ENCODE results near the gene ANKRD9. TPM values are rescaled to one million over a fixed set of nuclear protein-coding genes. Genes with fewer than 3 reads are reported as not detected.

ANKRD9 gene
- total RNA-seq, 2 donors from 2014 or later: 36.3 to 56.3 TPM

- Histone ChIP-seq H3K27ac (peak overlapping the region in 1 of 2 donors; percentile 30), H3K36me3 (no peaks in the 10 kb centered on the region), H3K9me3 (no peaks in the 10 kb centered on the region), H3K4me1 (ENCODE audit: control insufficient read depth in 1 of 2, low read depth in 2 of 2) (peaks cover 0 to 22% of the 10 kb centered on the region in 2 donors), H3K27me3 (replicated peaks; ENCODE audit: insufficient read depth) (no peaks in the 10 kb centered on the region), H3K4me3 (peak overlapping the region; percentile 1)
- TF ChIP-seq, protein P1, sequence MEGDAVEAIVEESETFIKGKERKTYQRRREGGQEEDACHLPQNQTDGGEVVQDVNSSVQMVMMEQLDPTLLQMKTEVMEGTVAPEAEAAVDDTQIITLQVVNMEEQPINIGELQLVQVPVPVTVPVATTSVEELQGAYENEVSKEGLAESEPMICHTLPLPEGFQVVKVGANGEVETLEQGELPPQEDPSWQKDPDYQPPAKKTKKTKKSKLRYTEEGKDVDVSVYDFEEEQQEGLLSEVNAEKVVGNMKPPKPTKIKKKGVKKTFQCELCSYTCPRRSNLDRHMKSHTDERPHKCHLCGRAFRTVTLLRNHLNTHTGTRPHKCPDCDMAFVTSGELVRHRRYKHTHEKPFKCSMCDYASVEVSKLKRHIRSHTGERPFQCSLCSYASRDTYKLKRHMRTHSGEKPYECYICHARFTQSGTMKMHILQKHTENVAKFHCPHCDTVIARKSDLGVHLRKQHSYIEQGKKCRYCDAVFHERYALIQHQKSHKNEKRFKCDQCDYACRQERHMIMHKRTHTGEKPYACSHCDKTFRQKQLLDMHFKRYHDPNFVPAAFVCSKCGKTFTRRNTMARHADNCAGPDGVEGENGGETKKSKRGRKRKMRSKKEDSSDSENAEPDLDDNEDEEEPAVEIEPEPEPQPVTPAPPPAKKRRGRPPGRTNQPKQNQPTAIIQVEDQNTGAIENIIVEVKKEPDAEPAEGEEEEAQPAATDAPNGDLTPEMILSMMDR (IDR thresholded peaks at IDR 0.05): no peak
- no peak for DNase-seq (ENCODE audit: low spot score)
- ATAC-seq (ENCODE audit: insufficient number of reproducible peaks, low FRiP score, low read depth): no peak
Observed at GRCh38 chr14:102479777-102480176, 29.8 kb downstream of the ANKRD9 start.

- Histone ChIP-seq H3K4me3 (no peak overlapping the region), H3K27ac (peak overlapping the region in 1 of 2 donors; percentile 30), H3K27me3 (replicated peaks; ENCODE audit: insufficient read depth) (no peaks in the 10 kb centered on the region), H3K9me3 (no peaks in the 10 kb centered on the region), H3K36me3 (no peaks in the 10 kb centered on the region), H3K4me1 (ENCODE audit: control insufficient read depth in 1 of 2, low read depth in 2 of 2) (peaks cover 0 to 23% of the 10 kb centered on the region in 2 donors)
- DNase-seq (ENCODE audit: low spot score) (no peak), ATAC-seq (ENCODE audit: insufficient number of reproducible peaks, low FRiP score, low read depth) (no peak)
- TF ChIP-seq, protein P1 (IDR thresholded peaks at IDR 0.05): no peak
Observed at GRCh38 chr14:102479107-102479506, 30.5 kb downstream of the ANKRD9 start.

DNA sequence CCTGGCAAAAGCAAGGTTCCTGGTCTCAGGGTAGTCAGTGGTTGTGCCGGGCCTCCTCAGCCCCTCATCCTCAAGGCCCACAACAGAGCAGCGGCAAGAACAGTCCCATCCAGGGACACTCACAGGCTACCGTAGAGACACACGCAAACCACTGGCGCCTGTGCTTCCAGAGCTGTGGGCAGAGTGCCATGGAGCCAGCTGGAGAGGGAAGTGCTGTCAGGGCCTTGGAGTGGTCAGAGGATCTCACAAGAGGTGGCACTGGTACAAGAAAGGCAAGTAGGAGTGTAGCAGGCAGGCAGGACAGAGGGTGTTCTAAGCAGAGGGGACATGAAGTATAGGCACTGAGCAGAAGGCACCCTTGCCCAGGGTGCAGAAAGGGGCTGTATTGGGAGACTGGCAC, 34.6 kb downstream of the ANKRD9 start:
- Histone ChIP-seq H3K36me3 (peaks cover 7% of the 10 kb centered on the region), H3K9me3 (no peaks in the 10 kb centered on the region), H3K27ac (no peak overlapping the region), H3K4me1 (ENCODE audit: control insufficient read depth in 1 of 2, low read depth in 2 of 2) (peaks cover 0 to 15% of the 10 kb centered on the region in 2 donors), H3K4me3 (no peak overlapping the region), H3K27me3 (replicated peaks; ENCODE audit: insufficient read depth) (no peaks in the 10 kb centered on the region)
- DNase-seq (ENCODE audit: low spot score): no peak
- ATAC-seq (ENCODE audit: insufficient number of reproducible peaks, low FRiP score, low read depth): no peak
- TF ChIP-seq, protein P1 (IDR thresholded peaks at IDR 0.05): no peak

DNA sequence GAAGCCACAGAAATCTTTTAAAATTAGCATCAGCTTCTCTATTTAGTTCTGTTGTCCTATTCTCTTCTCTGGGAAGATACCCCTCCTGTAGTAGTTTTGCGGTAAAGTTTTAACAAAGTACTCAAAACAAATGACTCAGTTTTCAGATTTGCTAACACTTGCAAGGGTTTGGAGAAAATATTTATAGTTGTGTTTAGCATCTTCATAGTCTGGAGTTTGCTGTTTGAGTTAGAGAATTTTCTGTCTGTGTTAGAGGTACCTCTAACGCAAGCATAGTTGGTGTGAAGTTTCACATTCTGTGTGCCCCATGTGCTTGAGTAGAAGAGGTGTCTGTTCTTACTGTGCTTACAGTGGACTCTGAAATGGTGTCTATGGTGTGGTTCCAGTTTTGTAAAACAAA, 36.0 kb downstream of the ANKRD9 start:
- Histone ChIP-seq H3K4me1 (ENCODE audit: control insufficient read depth in 1 of 2, low read depth in 2 of 2) (peaks cover 0 to 5% of the 10 kb centered on the region in 2 donors), H3K27ac (no peak overlapping the region), H3K36me3 (peaks cover 7% of the 10 kb centered on the region), H3K4me3 (no peak overlapping the region), H3K9me3 (no peaks in the 10 kb centered on the region), H3K27me3 (replicated peaks; ENCODE audit: insufficient read depth) (no peaks in the 10 kb centered on the region)
- TF ChIP-seq, protein P1 (IDR thresholded peaks at IDR 0.05): no peak
- DNase-seq (ENCODE audit: low spot score): no peak
- no peak for ATAC-seq (ENCODE audit: insufficient number of reproducible peaks, low FRiP score, low read depth)

- H3K27ac ChIP-seq: no peak overlapping the region
Observed at GRCh38 chr14:102472791-102473150, 36.8 kb downstream of the ANKRD9 start.

More at GRCh38 chr14:102472791-102473150, 36.8 kb downstream of the ANKRD9 start:
- peaks cover 7% of the 10 kb centered on the region for H3K36me3 ChIP-seq
- TF ChIP-seq, protein P1 (IDR thresholded peaks at IDR 0.05): no peak
- H3K27me3 ChIP-seq (replicated peaks; ENCODE audit: insufficient read depth): no peaks in the 10 kb centered on the region
- ATAC-seq (ENCODE audit: insufficient number of reproducible peaks, low FRiP score, low read depth): no peak
- H3K4me1 ChIP-seq (ENCODE audit: control insufficient read depth in 1 of 2, low read depth in 2 of 2): peaks cover 0 to 5% of the 10 kb centered on the region in 2 donors
- no peak overlapping the region for H3K4me3 ChIP-seq
- DNase-seq (ENCODE audit: low spot score): no peak
- no peaks in the 10 kb centered on the region for H3K9me3 ChIP-seq

Measured in thoracic aorta (tissue), 2 donors.